KOPT-K1 (cell line): Measurements from ENCODE around the gene FARSA.
A peak's percentile ranks its signal among the peaks of the same experiment; 100 is the strongest.
"Not testable (repeated sequence)": the region's sequence is repeated elsewhere in the genome, so short reads cannot be mapped to it uniquely, and the experiment has no call there.

Source experiments
- H3K27ac ChIP-seq: fragments of 200-600 bp; sonication (generic); 2 replicates; pipeline ENCODE4 v1.5.1; 2016; ENCODE audit warnings: antibody characterized with exemption, mild to moderate bottlenecking, low read depth, low read length; ENCODE audit not compliant: poor library complexity, severe bottlenecking
- H3K36me3 ChIP-seq: fragments of 200-600 bp; sonication (generic); 2 replicates; pipeline ENCODE4 v1.5.1; 2017; ENCODE audit warnings: antibody characterized with exemption, mild to moderate bottlenecking, low read length, moderate library complexity; ENCODE audit not compliant: insufficient read depth
- H3K9me3 ChIP-seq: fragments of 200-600 bp; sonication (generic); 2 replicates; pipeline ENCODE4 v1.5.1; 2017; ENCODE audit warnings: antibody characterized with exemption, low read length, mild to moderate bottlenecking; ENCODE audit not compliant: insufficient read depth, poor library complexity, severe bottlenecking

FARSA gene

GRCh38 chr19:12935071-12935470, 1.6 kb upstream of the FARSA start:
- no peaks in the 10 kb centered on the region for H3K9me3 ChIP-seq
- peak overlapping the region; percentile 99 for H3K27ac ChIP-seq
- H3K36me3 ChIP-seq, result peaks cover 31% of the 10 kb centered on the region

GRCh38 chr19:12932392-12933286, 872 bp downstream of the FARSA start:
- no peaks in the 10 kb centered on the region for H3K9me3 ChIP-seq
- H3K36me3 ChIP-seq, result peaks cover 42% of the 10 kb centered on the region
- peak overlapping the region; percentile 88 for H3K27ac ChIP-seq

GRCh38 chr19:12930002-12930645, 3.4 kb downstream of the FARSA start:
- Histone ChIP-seq H3K36me3 (peaks cover 67% of the 10 kb centered on the region), H3K9me3 (no peaks in the 10 kb centered on the region), H3K27ac (peak overlapping the region; percentile 34)

- Histone ChIP-seq H3K27ac (no peak overlapping the region), H3K36me3 (peaks cover 79% of the 10 kb centered on the region), H3K9me3 (no peaks in the 10 kb centered on the region)
These were observed 8.7 kb downstream of the FARSA start for GRCh38 chr19:12924621-12925310.

- Histone ChIP-seq H3K27ac (no peak overlapping the region), H3K36me3 (peaks cover 61% of the 10 kb centered on the region), H3K9me3 (no peaks in the 10 kb centered on the region)
These were observed 10.6 kb downstream of the FARSA start for GRCh38 chr19:12922959-12923358.

GRCh38 chr19:12921047-12921446, 12.5 kb downstream of the FARSA start:
- Histone ChIP-seq H3K27ac (peak overlapping the region; percentile 21), H3K9me3 (no peaks in the 10 kb centered on the region), H3K36me3 (peaks cover 42% of the 10 kb centered on the region)

- peak overlapping the region; percentile 74 for H3K27ac ChIP-seq
- peaks cover 14% of the 10 kb centered on the region for H3K36me3 ChIP-seq
- H3K9me3 ChIP-seq, result no peaks in the 10 kb centered on the region
These were observed 15.3 kb downstream of the FARSA start for GRCh38 chr19:12918253-12918652.

GRCh38 chr19:12915860-12916259, 17.7 kb downstream of the FARSA start:
- not testable (repeated sequence) for H3K36me3 ChIP-seq, H3K9me3 ChIP-seq
- peak overlapping the region; percentile 84 for H3K27ac ChIP-seq

- no peaks in the 10 kb centered on the region for H3K9me3 ChIP-seq
- no peaks in the 10 kb centered on the region for H3K36me3 ChIP-seq
- H3K27ac ChIP-seq, result peak overlapping the region; percentile 84
These were observed 19.4 kb downstream of the FARSA start for GRCh38 chr19:12913851-12914690.

- H3K36me3 ChIP-seq, result no peaks in the 10 kb centered on the region
- H3K9me3 ChIP-seq, result no peaks in the 10 kb centered on the region
- H3K27ac ChIP-seq, result peak overlapping the region; percentile 84
These were observed 20.4 kb downstream of the FARSA start for GRCh38 chr19:12913011-12913561.

GRCh38 chr19:12912571-12912970, 20.9 kb downstream of the FARSA start:
- Histone ChIP-seq H3K27ac (peak overlapping the region; percentile 84), H3K36me3 (no peaks in the 10 kb centered on the region), H3K9me3 (no peaks in the 10 kb centered on the region)

GRCh38 chr19:12907166-12907565, 26.3 kb downstream of the FARSA start:
- H3K27ac ChIP-seq, result no peak overlapping the region
- H3K36me3 ChIP-seq, result no peaks in the 10 kb centered on the region; the same call in 1 of the 2 replicates
- no peaks in the 10 kb centered on the region for H3K9me3 ChIP-seq

GRCh38 chr19:12899891-12900518, 33.5 kb downstream of the FARSA start:
- H3K36me3 ChIP-seq, result peaks cover 52% of the 10 kb centered on the region

GRCh38 chr19:12896460-12896859, 37.1 kb downstream of the FARSA start:
- H3K36me3 ChIP-seq, result peaks cover 75% of the 10 kb centered on the region
- no peaks in the 10 kb centered on the region for H3K9me3 ChIP-seq
- H3K27ac ChIP-seq, result no peak overlapping the region

More at GRCh38 chr19:12899891-12900518, 33.5 kb downstream of the FARSA start:
- Histone ChIP-seq H3K27ac (no peak overlapping the region), H3K9me3 (no peaks in the 10 kb centered on the region)
